NK-92 (cell line): Measurements from ENCODE around the gene MPZL3.

Experiments used
- DNase-seq: peaks from one replicate; lab custom pipeline; 2025; ENCODE audit not compliant: unreplicated experiment; lab: John Stamatoyannopoulos, UW

Gene MPZL3

GRCh38 chr11:118264569-118265465, 12.7 kb upstream of the MPZL3 start:
- no peak for DNase-seq

GRCh38 chr11:118263695-118264568, 11.8 kb upstream of the MPZL3 start, which contains the start of gene MPZL2:
MPZL2 (minus strand) TSS chr11:118264297; CDS start chr11:118264153, 144 bp downstream.
- no peak for DNase-seq

- DNase-seq = no peak
These were observed 10.9 kb upstream of the MPZL3 start for GRCh38 chr11:118263112-118263511.

- DNase-seq = no peak
These were observed 8.2 kb upstream of the MPZL3 start for GRCh38 chr11:118260353-118260752.

- no peak for DNase-seq
These were observed 7.0 kb upstream of the MPZL3 start for GRCh38 chr11:118259138-118259537.

GRCh38 chr11:118258410-118258809, 6.2 kb upstream of the MPZL3 start:
- DNase-seq = no peak

- DNase-seq = no peak
These were observed 523 bp upstream of the MPZL3 start for GRCh38 chr11:118252688-118253087.

GRCh38 chr11:118247041-118247440, 5.1 kb downstream of the MPZL3 start:
- DNase-seq = no peak

GRCh38 chr11:118245936-118246562, 6.1 kb downstream of the MPZL3 start:
- no peak for DNase-seq

GRCh38 chr11:118243993-118244762, 8.0 kb downstream of the MPZL3 start:
- DNase-seq = no peak

- no peak for DNase-seq
These were observed 9.0 kb downstream of the MPZL3 start for GRCh38 chr11:118243161-118243560.

GRCh38 chr11:118241764-118242098, 10.4 kb downstream of the MPZL3 start:
- no peak for DNase-seq

- DNase-seq = no peak
These were observed 11.0 kb downstream of the MPZL3 start for GRCh38 chr11:118240999-118241763.

- DNase-seq = no peak
These were observed 12.5 kb downstream of the MPZL3 start for GRCh38 chr11:118239509-118240205.

- DNase-seq = no peak
These were observed 13.2 kb downstream of the MPZL3 start for GRCh38 chr11:118238929-118239328.

- DNase-seq = no peak
These were observed 13.7 kb downstream of the MPZL3 start for GRCh38 chr11:118238421-118238820.

GRCh38 chr11:118236170-118236569, 16.0 kb downstream of the MPZL3 start:
- no peak for DNase-seq

- DNase-seq = no peak
These were observed 17.3 kb downstream of the MPZL3 start for GRCh38 chr11:118234833-118235232.

GRCh38 chr11:118233850-118234249, 18.3 kb downstream of the MPZL3 start:
- DNase-seq = no peak
